GM23248 (cell line): ENCODE data around the gene CHODL.

Experiments
- EZH2 ChIP-seq: fragments of 200-600 bp; sonication (generic); IDR thresholded peaks from 2 replicates; pipeline ENCODE4 v1.6.1; 2018; ENCODE audit warnings: antibody characterized with exemption, mild to moderate bottlenecking; ENCODE audit not compliant: insufficient read depth, poor library complexity, severe bottlenecking
- EZH2phosphoT487 ChIP-seq: fragments of 200-600 bp; sonication (generic); IDR thresholded peaks from 2 replicates; pipeline ENCODE4 v1.6.1; 2018; ENCODE audit warnings: antibody characterized with exemption, moderate library complexity, mild to moderate bottlenecking, low read depth; ENCODE audit not compliant: insufficient read depth

GRCh38 chr21:18222346-18222745, 22.3 kb upstream of the CHODL start:
- no peak for TF ChIP-seq EZH2phosphoT487
- TF ChIP-seq EZH2: no peak
